B cell (primary cell): ENCODE data around the gene ZBTB46. TPM values are rescaled to one million over a fixed set of nuclear protein-coding genes. Genes with fewer than 3 reads are reported as not detected.

Experiments
- ATAC-seq: fragments of 200-7000 bp; cut with Tn5 transposase; one replicate; pipeline ENCODE4 v1.10.0; 2021; ENCODE audit warnings: low read depth, mild to moderate bottlenecking, moderate number of reproducible peaks, moderate library complexity
- CTCF ChIA-PET: fragments of 350-600 bp; sonication (Branson Sonifier 250); formaldehyde crosslinking; loops from one replicate; lab custom pipeline; 2021; ENCODE audit warnings: antibody characterized with exemption, inconsistent platforms; lab: Charles Lee
- POLR2A ChIA-PET: fragments of 350-600 bp; sonication (Branson Sonifier 250); formaldehyde crosslinking; loops from one replicate; lab custom pipeline; 2021; ENCODE audit warnings: antibody characterized with exemption; lab: Charles Lee
- DNase-seq: peaks from one replicate; pipeline ENCODE4 v3.0.0; 2013
- H2AFZ ChIP-seq: 2 replicates; pipeline ENCODE4 v1.6.1; 2012; ENCODE audit warnings: mild to moderate bottlenecking, low read depth, low read length; ENCODE audit not compliant: insufficient read depth, poor library complexity, severe bottlenecking
- H3K27ac ChIP-seq, 2 donors: 1 replicate in 1 of 2; 2 replicates in 1 of 2; pipeline ENCODE4 v1.5.1; 2012 to 2013; ENCODE audit warnings: low read length in 2 of 2, mild to moderate bottlenecking in 2 of 2, moderate library complexity in 1 of 2
- H3K27me3 ChIP-seq, 4 experiments: fragments of 200-600 bp in 1 of 4; sonication (generic) in 1 of 4; replicated peaks in 1 of 4; 1 replicate in 2 of 4; 2 replicates in 2 of 4; pipeline versions ENCODE4 v1.6.1 to v1.7.0; 2013 to 2016; ENCODE audit warnings: low read length in 3 of 4, mild to moderate bottlenecking in 2 of 4, mixed read lengths in 1 of 4, moderate library complexity in 1 of 4; ENCODE audit not compliant: insufficient read depth in 4 of 4, control insufficient read depth in 3 of 4; ENCODE audit errors: control extremely low read depth in 1 of 4
- H3K36me3 ChIP-seq, 2 experiments: replicated peaks in 1 of 2; 1 replicate in 1 of 2; 2 replicates in 1 of 2; pipeline versions ENCODE4 v1.6.1 to v1.7.1; 2013; ENCODE audit warnings: low read length in 1 of 2; ENCODE audit not compliant: insufficient read depth in 2 of 2, control insufficient read depth in 1 of 2; ENCODE audit errors: control extremely low read depth in 1 of 2, extremely low read depth in 1 of 2
- H3K4me1 ChIP-seq, 2 donors: fragments of 200-600 bp in 1 of 2; sonication (generic) in 1 of 2; 1 replicate in 1 of 2; 2 replicates in 1 of 2; pipeline versions ENCODE4 v1.5.1 to v1.6.1; 2013 to 2017; ENCODE audit warnings: low read length in 2 of 2; ENCODE audit not compliant: control insufficient read depth in 2 of 2, insufficient read depth in 2 of 2
- H3K4me2 ChIP-seq: replicated peaks from 2 replicates; pipeline ENCODE3; 2012; ENCODE audit warnings: mild to moderate bottlenecking, low read depth, low read length; ENCODE audit not compliant: poor library complexity, severe bottlenecking
- H3K4me3 ChIP-seq, 5 experiments: fragments of 200-600 bp in 1 of 5; sonication (generic) in 1 of 5; 1 replicate in 3 of 5; 2 replicates in 2 of 5; pipeline versions ENCODE4 v1.5.1 to v1.7.0; 2011 to 2016; ENCODE audit warnings: low read length in 4 of 5, mild to moderate bottlenecking in 4 of 5, low read depth in 2 of 5, control low read depth in 1 of 5, moderate library complexity in 1 of 5; ENCODE audit not compliant: insufficient read depth in 1 of 5; ENCODE audit errors: control extremely low read depth in 1 of 5, extremely low read depth in 1 of 5
- H3K79me2 ChIP-seq: fragments of 200-600 bp; sonication (generic); one replicate; pipeline ENCODE4 v1.6.0; 2016; ENCODE audit warnings: low read length; ENCODE audit not compliant: control insufficient read depth, insufficient read depth
- H3K9ac ChIP-seq: fragments of 200-600 bp; sonication (generic); 2 replicates; pipeline ENCODE4 v1.6.1; 2017; ENCODE audit warnings: mild to moderate bottlenecking, low read length, moderate library complexity
- H3K9me3 ChIP-seq, 3 donors: one replicate each; pipeline versions ENCODE4 v1.6.1 to v1.7.1; 2013; ENCODE audit warnings: low read length in 2 of 3; ENCODE audit not compliant: control insufficient read depth in 2 of 3, insufficient read depth in 1 of 3; ENCODE audit errors: control extremely low read depth in 1 of 3
- H4K20me1 ChIP-seq: 2 replicates; pipeline ENCODE4 v1.6.0; 2012; ENCODE audit warnings: mild to moderate bottlenecking, low read length; ENCODE audit not compliant: insufficient read depth, control insufficient read depth, poor library complexity, severe bottlenecking
- H3K27ac Mint-ChIP-seq: one replicate; pipeline ENCODE4 v1.8.0; 2021; ENCODE audit warnings: mixed read lengths
- H3K27me3 Mint-ChIP-seq: one replicate; pipeline ENCODE4 v1.8.0; 2021; ENCODE audit warnings: mixed read lengths
- H3K4me1 Mint-ChIP-seq: one replicate; pipeline ENCODE4 v1.8.0; 2021; ENCODE audit warnings: mixed read lengths
- H3K4me3 Mint-ChIP-seq: one replicate; pipeline ENCODE4 v1.8.0; 2021; ENCODE audit warnings: mixed read lengths
- H3K9me3 Mint-ChIP-seq: one replicate; pipeline ENCODE4 v1.8.0; 2022; ENCODE audit warnings: mixed read lengths; ENCODE audit not compliant: insufficient read depth
- CTCF ChIP-seq: fragments of 200-600 bp; IDR thresholded peaks from one replicate; pipeline ENCODE4 v1.8.0; 2022; ENCODE audit warnings: antibody characterized with exemption, mild to moderate bottlenecking
- EZH2 ChIP-seq: IDR thresholded peaks from 2 replicates; pipeline ENCODE4 v1.6.1; 2012; ENCODE audit warnings: borderline replicate concordance, low read depth, mild to moderate bottlenecking, moderate library complexity, low read length; ENCODE audit not compliant: insufficient read depth, poor library complexity, severe bottlenecking
- WGBS: methylation state at CpG from one replicate; pipeline ENCODE4 v1.1.5; 2013; ENCODE audit warnings: missing lambda C conversion rate; ENCODE audit not compliant: insufficient coverage; 5-methylcytosine and 5-hydroxymethylcytosine counted together
- intact Hi-C: fragments of 100-400 bp; cut with micrococcal nuclease; formaldehyde crosslinking; loops from one replicate; pipeline ENCODE4 v1.10.0; 2022
- polyA plus RNA-seq: library from polyadenylated mRNA; depleted of rRNA; stranded (reverse); fragments of >200 nt; gene quantifications from 2 replicates; pipeline ENCODE4 v1.2.3, GENCODE V29; 2012
- total RNA-seq, 2 donors: library from RNA; stranded (reverse); fragments of 120-200 nt in 1 of 2; gene quantifications; 1 replicate in 1 of 2; 2 replicates in 1 of 2; pipeline versions ENCODE4 v1.2.3 to v1.2.4, GENCODE V29; 2013 to 2022

ZBTB46 gene
- total and polyA plus RNA-seq, 2 donors (not counting 1 experiment from before 2014, with no cell fraction given) = 0.16 to 0.64 TPM

DNA sequence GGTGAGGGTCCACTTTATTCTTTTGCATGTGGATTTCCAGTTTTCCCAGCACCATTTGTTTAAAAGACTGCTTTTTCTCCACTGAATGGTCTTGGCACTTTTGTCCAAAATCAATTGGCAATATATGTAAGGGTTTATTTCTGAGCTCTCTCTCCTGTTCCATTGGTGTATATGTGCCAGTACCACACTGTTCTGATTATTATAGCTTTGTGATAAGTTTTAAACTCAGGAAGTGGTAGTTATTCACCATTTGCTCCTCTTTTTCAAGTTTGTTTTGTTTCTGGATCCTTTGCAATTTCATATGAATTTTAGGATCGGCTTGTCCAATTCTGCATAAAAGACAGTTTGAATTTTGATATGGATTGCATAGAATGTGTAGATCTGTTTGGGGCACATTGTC lies 118.9 kb downstream of the ZBTB46 start:
- POLR2A ChIA-PET = no interaction called here

More for the DNA sequence above, 118.9 kb downstream of the ZBTB46 start:
- Histone ChIP-seq H3K79me2 (peaks cover 88% of the 10 kb centered on the region), H2AFZ (no peak overlapping the region), H3K9ac (no peak overlapping the region), H4K20me1 (peaks cover 55% of the 10 kb centered on the region), H3K36me3 (peaks cover 2 to 38% of the 10 kb centered on the region in 2 experiments), H3K4me3 (no peak overlapping the region), H3K4me1 (peaks cover 8 to 13% of the 10 kb centered on the region in 2 donors), H3K27me3 (no peaks in the 10 kb centered on the region), H3K9me3 (peaks cover 1 to 20% (median 7%) of the 10 kb centered on the region in 3 donors), H3K4me2 (no peak overlapping the region), H3K27ac (no peak overlapping the region)
- ATAC-seq = no peak
- no CpG with 5 or more reads among the region's 1 CpG for WGBS
- Mint-ChIP-seq H3K27me3 (no peaks in the 10 kb centered on the region), H3K4me1 (peaks cover 29% of the 10 kb centered on the region), H3K4me3 (no peak overlapping the region), H3K27ac (no peak overlapping the region), H3K9me3 (peaks cover 2% of the 10 kb centered on the region)
- CTCF ChIA-PET = interaction anchor here (1.2 kb wide), 1 partner anchor 24 kb away, joined by 3 read pairs; the partner anchor contains the start of gene LIME1
- intact Hi-C loops = no loop called here
- no peak for TF ChIP-seq CTCF
- TF ChIP-seq EZH2 = no peak
- no peak for DNase-seq
